Thoracic aorta (tissue), 2 donors: ENCODE results near the gene ATXN7L1. TPM values are rescaled to one million over a fixed set of nuclear protein-coding genes. Genes with fewer than 3 reads are reported as not detected.

Experiments used
- ATAC-seq: fragments of 150-250 bp; one replicate; pipeline ENCODE4 v1.8.0; 2017; ENCODE audit warnings: low read depth; ENCODE audit not compliant: insufficient number of reproducible peaks, low FRiP score
- DNase-seq: peaks from one replicate; pipeline ENCODE4 v3.0.0-alpha.2; 2020; ENCODE audit warnings: low spot score
- H3K27ac ChIP-seq, 2 donors: fragments of 200-600 bp; sonication (generic); 1 replicate in 1 of 2; 2 replicates in 1 of 2; pipeline ENCODE4 v1.5.1; 2016; ENCODE audit warnings: mild to moderate bottlenecking in 2 of 2, moderate library complexity in 2 of 2
- H3K27me3 ChIP-seq: fragments of 200-600 bp; sonication (generic); replicated peaks from 2 replicates; pipeline ENCODE4 v1.6.0; 2016; ENCODE audit warnings: mild to moderate bottlenecking; ENCODE audit not compliant: insufficient read depth
- H3K36me3 ChIP-seq: fragments of 200-600 bp; sonication (generic); one replicate; pipeline ENCODE4 v1.5.1; 2016
- H3K4me1 ChIP-seq, 2 donors: fragments of 200-600 bp; sonication (generic); 1 replicate in 1 of 2; 2 replicates in 1 of 2; pipeline versions ENCODE4 v1.5.1 to v1.6.0; 2016; ENCODE audit warnings: low read depth in 2 of 2, mild to moderate bottlenecking in 1 of 2; ENCODE audit not compliant: control insufficient read depth in 1 of 2
- H3K4me3 ChIP-seq: fragments of 200-600 bp; sonication (generic); 2 replicates; pipeline ENCODE4 v1.5.1; 2016; ENCODE audit warnings: mild to moderate bottlenecking
- H3K9me3 ChIP-seq: fragments of 200-600 bp; sonication (generic); 2 replicates; pipeline ENCODE4 v1.5.1; 2016
- CTCF ChIP-seq: fragments of 200-600 bp; sonication (generic); IDR thresholded peaks from one replicate; pipeline ENCODE4 v1.5.1; 2019; ENCODE audit warnings: antibody characterized with exemption
- total RNA-seq, 2 donors: library from RNA; depleted of rRNA; stranded (reverse); fragments of >200 nt; gene quantifications; one replicate each; pipeline versions ENCODE4 v1.1.0 to v1.2.3, GENCODE V29; 2016

The ATXN7L1 gene
- total RNA-seq, 2 donors from 2014 or later, result 11.6 to 13.4 TPM

DNA sequence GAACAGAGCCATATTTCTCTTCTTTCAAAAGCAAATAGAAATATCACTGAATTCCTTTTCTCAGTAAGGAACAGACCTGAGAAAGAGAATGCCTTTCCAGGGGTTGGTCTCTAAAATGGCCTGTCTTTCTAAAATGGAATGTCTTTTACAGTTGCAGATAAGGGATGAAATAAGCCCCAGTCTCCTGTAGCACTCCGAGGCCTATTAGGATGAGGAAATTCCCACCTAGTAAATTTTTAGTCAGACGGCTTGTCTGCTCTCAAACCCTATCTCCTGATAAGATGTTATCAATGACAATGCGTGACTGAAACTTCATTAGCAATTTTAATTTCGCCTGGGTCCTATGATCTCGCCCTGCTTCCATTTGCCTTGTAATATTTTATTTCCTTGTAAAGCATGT is 292.2 kb downstream of the ATXN7L1 start:
- no peak for DNase-seq
- ATAC-seq, result no peak
- H3K36me3 ChIP-seq, result no peaks in the 10 kb centered on the region
- H3K27ac ChIP-seq, result no peak overlapping the region
- TF ChIP-seq CTCF, result no peak
- no peaks in the 10 kb centered on the region for H3K9me3 ChIP-seq
- H3K27me3 ChIP-seq, result no peaks in the 10 kb centered on the region
- peaks cover 0 to 10% of the 10 kb centered on the region in 2 donors for H3K4me1 ChIP-seq
- no peak overlapping the region for H3K4me3 ChIP-seq

DNA sequence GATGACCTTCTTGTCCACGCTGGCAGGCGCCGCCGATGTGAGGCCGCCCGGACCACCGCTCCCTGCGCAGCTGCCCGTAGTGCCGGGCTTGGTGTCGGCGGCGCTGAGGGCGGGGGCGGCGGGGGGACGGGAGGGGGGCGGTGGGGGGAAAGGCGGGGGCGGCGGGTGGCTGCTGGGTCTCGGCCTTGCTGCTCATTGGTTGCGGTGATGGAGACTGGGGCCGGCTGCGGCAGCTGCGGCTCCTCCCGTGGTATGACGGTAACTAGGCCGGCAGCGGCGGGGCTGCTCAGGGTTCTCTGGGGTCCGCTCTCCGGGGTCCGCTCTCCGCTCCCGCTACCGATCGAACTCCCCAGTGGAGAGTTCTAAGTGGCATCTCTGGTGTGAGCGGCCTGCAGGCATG is 293.3 kb downstream of the ATXN7L1 start:
- Histone ChIP-seq H3K9me3 (no peaks in the 10 kb centered on the region), H3K36me3 (no peaks in the 10 kb centered on the region), H3K27ac (no peak overlapping the region), H3K27me3 (no peaks in the 10 kb centered on the region), H3K4me3 (no peak overlapping the region), H3K4me1 (peaks cover 0 to 8% of the 10 kb centered on the region in 2 donors)
- TF ChIP-seq CTCF, result no peak
- DNase-seq (no peak), ATAC-seq (no peak)

DNA sequence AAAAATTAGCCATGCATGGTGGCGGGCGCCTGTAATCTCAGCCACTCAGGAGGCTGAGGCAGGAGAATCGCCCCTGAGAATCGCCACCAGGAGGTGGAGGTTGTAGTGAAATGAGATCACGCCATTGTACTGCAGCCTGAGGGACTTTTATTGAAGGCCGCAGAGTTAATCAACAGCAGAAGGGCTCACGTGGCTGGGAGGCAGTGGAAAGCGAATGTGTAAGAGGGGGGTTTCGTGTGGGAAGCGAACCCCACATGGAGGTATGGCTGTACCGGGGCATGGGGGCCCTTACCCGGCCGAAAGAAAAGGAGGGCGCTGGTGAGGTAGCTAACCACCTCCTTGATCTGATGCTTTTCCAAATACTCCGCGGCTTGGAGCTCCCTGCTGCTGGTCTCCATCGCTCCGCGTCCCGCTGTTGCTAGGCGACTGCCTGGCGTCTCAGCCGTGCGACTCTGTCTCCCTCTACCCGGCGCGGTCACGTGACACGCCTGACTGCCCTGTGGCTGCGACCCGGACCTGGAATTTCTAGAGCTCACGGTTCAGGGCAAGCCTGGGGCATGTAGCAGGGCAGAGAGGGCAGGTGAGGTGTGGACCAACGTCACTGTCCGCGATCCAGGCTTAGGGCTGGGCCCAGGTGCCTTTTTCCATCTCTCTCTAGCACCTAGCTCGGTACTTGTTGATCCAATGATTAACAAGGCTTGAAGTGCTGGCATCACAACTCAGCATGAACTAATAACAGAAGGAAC is 295.2 kb downstream of the ATXN7L1 start, which contains the start of gene EFCAB10:
TSS of gene EFCAB10 (minus strand) at position 428 of the 746 bp plus-strand sequence. CDS start at position 398, 30 bp downstream.
- H3K27me3 ChIP-seq, result no peaks in the 10 kb centered on the region
- no peak for DNase-seq
- ATAC-seq, result no peak
- no peaks in the 10 kb centered on the region for H3K36me3 ChIP-seq
- no peaks in the 10 kb centered on the region for H3K9me3 ChIP-seq
- peak within 1 kb of the TSS; percentile 47 for H3K4me3 ChIP-seq
- TF ChIP-seq CTCF, result no peak
- H3K4me1 ChIP-seq, result peaks cover 0 to 8% of the 10 kb centered on the region in 2 donors
- H3K27ac ChIP-seq, result no peak within 1 kb of the TSS

GRCh38 chr7:105580022-105580740 is 296.2 kb downstream of the ATXN7L1 start:
- no peak overlapping the region for H3K27ac ChIP-seq
- H3K4me1 ChIP-seq, result peaks cover 0 to 8% of the 10 kb centered on the region in 2 donors
- DNase-seq, result no peak
- ATAC-seq, result no peak
- no peak for TF ChIP-seq CTCF
- H3K36me3 ChIP-seq, result no peaks in the 10 kb centered on the region
- H3K9me3 ChIP-seq, result no peaks in the 10 kb centered on the region
- no peaks in the 10 kb centered on the region for H3K27me3 ChIP-seq
- H3K4me3 ChIP-seq, result no peak overlapping the region

GRCh38 chr7:105578496-105578895 is 297.9 kb downstream of the ATXN7L1 start:
- DNase-seq (no peak), ATAC-seq (no peak)
- TF ChIP-seq CTCF, result no peak
- H3K27me3 ChIP-seq, result no peaks in the 10 kb centered on the region
- no peak overlapping the region for H3K27ac ChIP-seq
- no peaks in the 10 kb centered on the region for H3K36me3 ChIP-seq
- H3K4me3 ChIP-seq, result no peak overlapping the region
- peaks cover 0 to 8% of the 10 kb centered on the region in 2 donors for H3K4me1 ChIP-seq
- no peaks in the 10 kb centered on the region for H3K9me3 ChIP-seq
